NCI-H1436 (cell line): ENCODE data around the gene ARL15.
"Not testable (repeated sequence)": the region's sequence is repeated elsewhere in the genome, so short reads cannot be mapped to it uniquely, and the experiment has no call there.

Experiments used
- DNase-seq: peaks from one replicate; lab custom pipeline; 2025; lab: John Stamatoyannopoulos, UW

ARL15 gene

GRCh38 chr5:53890490-53890889 is 419.9 kb downstream of the ARL15 start:
- DNase-seq, result no peak

- no peak for DNase-seq
Measured at GRCh38 chr5:53884844-53885243, 425.5 kb downstream of the ARL15 start.

- DNase-seq, result no peak
Measured at GRCh38 chr5:53884417-53884816, 426.0 kb downstream of the ARL15 start.

- DNase-seq, result no peak
Measured at GRCh38 chr5:53882676-53883031, 427.7 kb downstream of the ARL15 start.

GRCh38 chr5:53882006-53882675 is 428.2 kb downstream of the ARL15 start:
- DNase-seq, result no peak

- no peak for DNase-seq
Measured at GRCh38 chr5:53879708-53880323, 430.6 kb downstream of the ARL15 start.

- DNase-seq, result no peak
Measured at GRCh38 chr5:53878015-53878414, 432.4 kb downstream of the ARL15 start.

GRCh38 chr5:53877243-53877642 is 433.1 kb downstream of the ARL15 start:
- DNase-seq, result no peak

GRCh38 chr5:53874409-53874808 is 436.0 kb downstream of the ARL15 start:
- DNase-seq, result no peak

- DNase-seq, result no peak
Measured at GRCh38 chr5:53873235-53873634, 437.1 kb downstream of the ARL15 start.

- no peak for DNase-seq
Measured at GRCh38 chr5:53871775-53872174, 438.6 kb downstream of the ARL15 start.

- DNase-seq, result no peak
Measured at GRCh38 chr5:53871050-53871449, 439.3 kb downstream of the ARL15 start.

- DNase-seq, result no peak
Measured at GRCh38 chr5:53858700-53859456, 451.5 kb downstream of the ARL15 start.

- no peak for DNase-seq
Measured at GRCh38 chr5:53856506-53856905, 453.9 kb downstream of the ARL15 start.

GRCh38 chr5:53836851-53837430 is 473.4 kb downstream of the ARL15 start:
- DNase-seq, result not testable (repeated sequence)

- DNase-seq, result no peak
Measured at GRCh38 chr5:53834500-53834899, 475.9 kb downstream of the ARL15 start.
